ENCODE measurements around the gene TIMM17B. TPM values are rescaled to one million over a fixed set of nuclear protein-coding genes. Genes with fewer than 3 reads are reported as not detected.

Gene TIMM17B
- total RNA-seq, 1 donor from 2014 or later = 64.7 TPM

DNA sequence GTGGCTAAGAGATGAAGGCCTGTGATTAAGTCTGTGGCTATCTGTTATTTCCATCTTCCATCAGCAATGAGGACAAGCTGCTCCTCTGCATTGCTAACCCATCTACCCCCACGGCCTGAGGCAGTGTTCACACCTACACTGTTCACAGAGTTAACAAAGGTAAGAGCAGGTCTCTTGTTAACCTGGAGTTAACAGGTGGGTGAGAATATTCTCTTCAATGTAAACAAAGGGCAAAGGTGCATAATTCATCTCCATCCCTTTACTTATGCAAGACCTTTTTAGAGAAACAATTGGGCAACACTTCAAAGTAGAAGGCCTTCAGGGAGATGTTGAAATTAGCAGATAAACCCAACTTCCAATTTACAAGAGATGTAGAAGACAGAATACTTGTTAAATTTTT is 11.0 kb upstream of the TIMM17B start:
- DNase-seq (ENCODE audit: low spot score in 2 of 2, unreplicated experiment in 2 of 2) = no peak
- Mint-ChIP-seq H3K9me3 (peaks cover 3% of the 10 kb centered on the region), H3K4me3 (no peak overlapping the region), H3K4me1 (peaks cover 15% of the 10 kb centered on the region), H3K27ac (no peak overlapping the region), H3K36me3 (peaks cover 10% of the 10 kb centered on the region), H3K27me3 (ENCODE audit: low read depth) (no peaks in the 10 kb centered on the region)
- TF ChIP-seq, protein P1, sequence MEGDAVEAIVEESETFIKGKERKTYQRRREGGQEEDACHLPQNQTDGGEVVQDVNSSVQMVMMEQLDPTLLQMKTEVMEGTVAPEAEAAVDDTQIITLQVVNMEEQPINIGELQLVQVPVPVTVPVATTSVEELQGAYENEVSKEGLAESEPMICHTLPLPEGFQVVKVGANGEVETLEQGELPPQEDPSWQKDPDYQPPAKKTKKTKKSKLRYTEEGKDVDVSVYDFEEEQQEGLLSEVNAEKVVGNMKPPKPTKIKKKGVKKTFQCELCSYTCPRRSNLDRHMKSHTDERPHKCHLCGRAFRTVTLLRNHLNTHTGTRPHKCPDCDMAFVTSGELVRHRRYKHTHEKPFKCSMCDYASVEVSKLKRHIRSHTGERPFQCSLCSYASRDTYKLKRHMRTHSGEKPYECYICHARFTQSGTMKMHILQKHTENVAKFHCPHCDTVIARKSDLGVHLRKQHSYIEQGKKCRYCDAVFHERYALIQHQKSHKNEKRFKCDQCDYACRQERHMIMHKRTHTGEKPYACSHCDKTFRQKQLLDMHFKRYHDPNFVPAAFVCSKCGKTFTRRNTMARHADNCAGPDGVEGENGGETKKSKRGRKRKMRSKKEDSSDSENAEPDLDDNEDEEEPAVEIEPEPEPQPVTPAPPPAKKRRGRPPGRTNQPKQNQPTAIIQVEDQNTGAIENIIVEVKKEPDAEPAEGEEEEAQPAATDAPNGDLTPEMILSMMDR (IDR thresholded peaks at IDR 0.05; ENCODE audit: unreplicated experiment) = no peak

DNA sequence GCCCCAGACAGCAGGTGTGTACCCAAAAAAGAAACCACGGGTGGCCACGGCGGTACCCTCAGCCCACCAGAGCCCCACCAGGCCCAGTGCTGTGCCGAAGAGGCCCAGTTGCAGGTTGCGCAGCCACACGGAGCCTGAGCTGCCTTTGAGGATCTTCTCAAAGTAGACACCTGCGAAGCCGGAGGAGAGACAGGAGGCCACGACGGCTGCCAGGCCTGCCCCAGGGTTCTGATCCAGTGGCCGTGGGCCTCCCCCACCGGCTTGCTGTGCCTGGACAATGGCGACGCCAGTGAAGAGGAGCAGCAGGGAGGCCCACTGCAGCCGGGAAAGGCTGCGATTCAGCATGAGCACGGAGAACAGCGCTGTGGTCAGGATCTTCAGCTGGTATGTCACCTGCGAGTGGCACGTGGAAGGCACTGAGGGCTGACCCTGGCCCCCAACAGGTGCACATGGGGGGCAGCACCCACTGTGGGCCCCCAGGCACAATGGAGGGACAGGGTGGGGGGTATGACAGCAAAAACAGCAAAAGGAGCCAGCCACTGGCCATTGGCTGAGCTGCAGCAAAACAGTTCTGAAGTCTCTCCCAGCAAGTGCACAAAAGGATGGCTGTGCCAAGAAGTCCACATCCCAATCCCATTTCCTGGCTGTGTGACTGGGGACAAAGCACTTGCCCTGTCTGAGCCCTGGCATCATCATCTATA is 7.7 kb upstream of the TIMM17B start:
- TF ChIP-seq, protein P1 (IDR thresholded peaks at IDR 0.05; ENCODE audit: unreplicated experiment) = no peak
- Mint-ChIP-seq H3K4me1 (peaks cover 1% of the 10 kb centered on the region), H3K27me3 (ENCODE audit: low read depth) (no peaks in the 10 kb centered on the region), H3K36me3 (peaks cover 19% of the 10 kb centered on the region), H3K27ac (no peak overlapping the region), H3K9me3 (peaks cover 3% of the 10 kb centered on the region), H3K4me3 (no peak overlapping the region)
- no peak for DNase-seq (ENCODE audit: low spot score in 2 of 2, unreplicated experiment in 2 of 2)

DNA sequence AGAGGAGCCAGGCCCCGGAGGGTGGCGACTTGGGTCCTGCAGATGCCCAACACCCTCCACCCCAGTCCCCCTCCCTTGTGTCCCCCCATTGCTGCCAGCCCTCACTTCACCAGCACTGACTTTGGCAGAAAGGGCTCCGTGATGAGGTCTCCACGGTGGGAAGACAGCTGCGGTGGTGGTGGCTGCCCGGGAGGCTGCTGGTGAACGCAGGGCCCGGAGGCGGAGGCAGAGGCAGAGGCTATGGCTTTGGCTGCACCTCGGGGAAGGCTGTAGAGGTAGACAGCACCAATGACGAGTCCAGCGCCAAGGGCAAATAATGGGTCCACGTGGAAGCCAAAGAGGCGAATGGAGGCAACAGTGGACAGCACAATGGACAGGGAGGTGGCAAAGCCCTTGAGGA is 7.1 kb upstream of the TIMM17B start:
- TF ChIP-seq, protein P1 (IDR thresholded peaks at IDR 0.05; ENCODE audit: unreplicated experiment) = no peak
- H3K4me3 Mint-ChIP-seq = no peak overlapping the region
- H3K27ac Mint-ChIP-seq = no peak overlapping the region
- no peaks in the 10 kb centered on the region for H3K27me3 Mint-ChIP-seq (ENCODE audit: low read depth)
- H3K4me1 Mint-ChIP-seq = no peaks in the 10 kb centered on the region
- peaks cover 3% of the 10 kb centered on the region for H3K9me3 Mint-ChIP-seq
- peaks cover 19% of the 10 kb centered on the region for H3K36me3 Mint-ChIP-seq
- no peak for DNase-seq (ENCODE audit: low spot score in 2 of 2, unreplicated experiment in 2 of 2)

DNA sequence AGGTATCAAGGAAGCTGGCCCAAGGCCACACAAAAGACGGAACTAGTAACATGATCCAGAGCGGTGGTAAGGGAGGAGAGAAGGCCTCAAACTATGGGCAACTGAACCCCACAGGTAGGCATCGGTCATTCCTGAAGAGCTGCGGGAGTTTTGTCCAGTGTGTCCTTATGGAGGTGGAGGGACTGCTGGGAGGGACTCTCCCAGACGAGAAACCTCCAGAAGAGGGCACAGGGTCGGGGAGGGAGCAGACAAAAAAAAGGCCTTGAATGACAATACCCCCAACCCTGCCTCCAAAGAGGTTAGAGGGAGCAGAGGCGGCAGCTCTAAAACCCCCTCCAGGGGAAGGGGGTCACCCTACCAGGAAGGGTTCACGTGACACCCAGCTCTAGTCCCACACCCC is 6.6 kb upstream of the TIMM17B start:
- H3K27ac Mint-ChIP-seq = no peak overlapping the region
- H3K4me3 Mint-ChIP-seq = no peak overlapping the region
- TF ChIP-seq, protein P1 (IDR thresholded peaks at IDR 0.05; ENCODE audit: unreplicated experiment) = no peak

DNA sequence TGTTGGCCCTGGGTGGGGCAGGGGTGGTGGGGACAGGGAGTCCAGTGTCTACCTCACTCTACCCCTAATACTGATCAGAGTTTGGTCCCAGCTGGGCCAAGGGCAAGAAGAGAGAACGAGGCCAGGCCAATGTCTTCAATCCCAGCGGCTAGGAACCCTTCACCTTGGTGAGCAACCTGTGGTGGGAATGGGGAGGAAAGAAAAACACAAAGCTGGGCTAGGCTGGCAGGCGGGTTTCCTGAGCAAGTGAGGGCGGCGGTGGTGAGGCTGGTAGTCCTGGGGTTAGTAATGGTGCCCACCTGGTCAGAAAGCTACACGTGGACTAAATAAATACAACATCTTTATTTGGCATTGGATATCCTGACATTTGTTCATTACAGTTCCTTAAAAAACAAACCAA is 5.7 kb upstream of the TIMM17B start:
- H3K36me3 Mint-ChIP-seq = peaks cover 16% of the 10 kb centered on the region
- no peaks in the 10 kb centered on the region for H3K9me3 Mint-ChIP-seq
- peaks cover 3% of the 10 kb centered on the region for H3K4me1 Mint-ChIP-seq
- TF ChIP-seq, protein P1 (IDR thresholded peaks at IDR 0.05; ENCODE audit: unreplicated experiment) = no peak
- H3K4me3 Mint-ChIP-seq = no peak overlapping the region
- no peaks in the 10 kb centered on the region for H3K27me3 Mint-ChIP-seq (ENCODE audit: low read depth)
- no peak overlapping the region for H3K27ac Mint-ChIP-seq
- DNase-seq (ENCODE audit: low spot score in 2 of 2, unreplicated experiment in 2 of 2) = no peak

More for the DNA sequence above, 6.6 kb upstream of the TIMM17B start:
- peaks cover 19% of the 10 kb centered on the region for H3K36me3 Mint-ChIP-seq
- DNase-seq (ENCODE audit: low spot score in 2 of 2, unreplicated experiment in 2 of 2) = no peak
- no peaks in the 10 kb centered on the region for H3K4me1 Mint-ChIP-seq
- peaks cover 3% of the 10 kb centered on the region for H3K9me3 Mint-ChIP-seq
- H3K27me3 Mint-ChIP-seq (ENCODE audit: low read depth) = no peaks in the 10 kb centered on the region
